Activated T-helper 2 cell treated with anti-CD3 and anti-CD28 coated beads, Interferon-gamma antibody, Interleukin-2, Interleukin-4, amounts not matched to agents 10 μg/mL and 5 μg/mL and 100 μg/mL, durations not matched to agents 14 hours and 24 hours and 36 hours (primary cell): Measurements from ENCODE around the gene TSEN54. TPM values are rescaled to one million over a fixed set of nuclear protein-coding genes. Genes with fewer than 3 reads are reported as not detected.

Source experiments
- total RNA-seq: library from RNA; stranded (reverse); gene quantifications from 2 replicates; pipeline ENCODE4 v1.2.3, GENCODE V29; 2022

TSEN54 gene
- total RNA-seq, 1 donor from 2014 or later = 78.2 TPM

Other genes with a start within 250 kb of the TSEN54 start
- 50.5 and 51.5 TPM in 2 replicates for gene MIF4GD, start 245.3 kb upstream of the TSEN54 start, total RNA-seq
- gene SLC25A19, start 227.1 kb upstream of the TSEN54 start, total RNA-seq = 97.4 and 101 TPM in 2 replicates
- gene GRB2, start 110.8 kb upstream of the TSEN54 start, total RNA-seq = 176 and 188 TPM in 2 replicates
- 71.1 and 79.3 TPM in 2 replicates for gene TMEM94, start 59.9 kb upstream of the TSEN54 start, total RNA-seq
- 2.2 and 2.3 TPM in 2 replicates for gene CASKIN2, start 991 bp upstream of the TSEN54 start, total RNA-seq
- gene LLGL2, start 9.2 kb downstream of the TSEN54 start, total RNA-seq = 12.1 and 13.5 TPM in 2 replicates
- 33.9 and 34.8 TPM in 2 replicates for gene MYO15B, start 71.3 kb downstream of the TSEN54 start, total RNA-seq
- 0.09 and 0.16 TPM in 2 replicates for gene SMIM5, start 116.9 kb downstream of the TSEN54 start, total RNA-seq
- 30.8 and 33.3 TPM in 2 replicates for gene RECQL5, start 150.6 kb downstream of the TSEN54 start, total RNA-seq
- gene SAP30BP, start 150.8 kb downstream of the TSEN54 start, total RNA-seq = 97.6 and 101 TPM in 2 replicates
- gene ITGB4, start 204.9 kb downstream of the TSEN54 start, total RNA-seq = 1.3 and 2.0 TPM in 2 replicates
- gene GALK1, start 248.7 kb downstream of the TSEN54 start, total RNA-seq = 55.4 and 63.7 TPM in 2 replicates